SU-DHL-6 (cell line): ENCODE data around the gene ORAI2.

Source experiments
- H2AFZ ChIP-seq: fragments of 200-600 bp; sonication (generic); 2 replicates; pipeline ENCODE4 v1.6.1; 2014; ENCODE audit warnings: low read depth, mild to moderate bottlenecking, moderate library complexity, mixed read lengths, antibody characterized with exemption, low read length; ENCODE audit not compliant: severe bottlenecking
- H3F3A ChIP-seq: fragments of 200-600 bp; shearing (Covaris generic); 2 replicates; pipeline ENCODE4 v1.6.0; 2016; ENCODE audit warnings: antibody characterized with exemption, mild to moderate bottlenecking; ENCODE audit not compliant: insufficient read depth
- H3K27ac ChIP-seq: fragments of 200-600 bp; sonication (generic); 2 replicates; pipeline ENCODE4 v1.5.1; 2016; ENCODE audit warnings: low read depth, mild to moderate bottlenecking, low read length, moderate library complexity, mixed read lengths
- H3K27me3 ChIP-seq: fragments of 200-600 bp; sonication (generic), shearing (Covaris generic); 2 replicates; pipeline ENCODE4 v1.6.0; 2014; ENCODE audit warnings: mild to moderate bottlenecking, low read length
- H3K36me3 ChIP-seq: fragments of 200-600 bp; sonication (generic); 2 replicates; pipeline ENCODE4 v1.6.1; 2014; ENCODE audit warnings: mild to moderate bottlenecking, low read length, mixed read lengths
- H3K4me2 ChIP-seq: fragments of 300-600, 200-600 bp; shearing (Covaris generic), sonication (generic); 2 replicates; pipeline ENCODE4 v1.6.0; 2014; ENCODE audit warnings: low read length, low read depth, mild to moderate bottlenecking; ENCODE audit not compliant: poor library complexity, severe bottlenecking
- H3K4me3 ChIP-seq: fragments of 200-600 bp; sonication (generic); 2 replicates; pipeline ENCODE4 v1.5.1; 2014; ENCODE audit warnings: antibody characterized with exemption, low read length, mild to moderate bottlenecking, mixed read lengths; ENCODE audit not compliant: insufficient read depth, poor library complexity, severe bottlenecking
- H3K79me2 ChIP-seq: fragments of 200-600 bp; sonication (generic); 2 replicates; pipeline ENCODE4 v1.6.1; 2014; ENCODE audit warnings: mild to moderate bottlenecking, low read length, moderate library complexity; ENCODE audit not compliant: insufficient read depth
- H3K9ac ChIP-seq: fragments of 200-600 bp; sonication (generic); 2 replicates; pipeline ENCODE4 v1.7.0; 2014; ENCODE audit warnings: mild to moderate bottlenecking, low read length
- H3K9me2 ChIP-seq: fragments of 200-600 bp; sonication (generic); replicated peaks from 2 replicates; pipeline ENCODE4 v1.6.1; 2014; ENCODE audit warnings: low read length; ENCODE audit not compliant: insufficient read depth
- H3K9me3 ChIP-seq: fragments of 200-600 bp; sonication (generic); 2 replicates; pipeline ENCODE4 v1.6.1; 2014; ENCODE audit warnings: low read length, mixed read lengths; ENCODE audit not compliant: insufficient read depth
- H4K20me1 ChIP-seq: fragments of 200-600 bp; sonication (generic); 2 replicates; pipeline ENCODE4 v1.6.1; 2014; ENCODE audit warnings: low read depth, mild to moderate bottlenecking, antibody characterized with exemption, low read length, moderate library complexity, mixed read lengths
- EZH2phosphoT487 ChIP-seq: fragments of 200-600 bp; sonication (generic), shearing (Covaris generic); conservative IDR thresholded peaks from 2 replicates; pipeline ENCODE4 v1.6.1; 2018; ENCODE audit warnings: mild to moderate bottlenecking, antibody characterized with exemption, low read length, moderate library complexity, mixed read lengths
- TF ChIP-seq, protein P1 (sequence below): fragments of 200-600 bp; sonication (generic); IDR thresholded peaks from one replicate; pipeline ENCODE4 v1.5.1; 2017; ENCODE audit warnings: antibody characterized with exemption, mild to moderate bottlenecking, low read length, moderate library complexity; ENCODE audit not compliant: insufficient read depth, poor library complexity, severe bottlenecking

ORAI2 gene

DNA sequence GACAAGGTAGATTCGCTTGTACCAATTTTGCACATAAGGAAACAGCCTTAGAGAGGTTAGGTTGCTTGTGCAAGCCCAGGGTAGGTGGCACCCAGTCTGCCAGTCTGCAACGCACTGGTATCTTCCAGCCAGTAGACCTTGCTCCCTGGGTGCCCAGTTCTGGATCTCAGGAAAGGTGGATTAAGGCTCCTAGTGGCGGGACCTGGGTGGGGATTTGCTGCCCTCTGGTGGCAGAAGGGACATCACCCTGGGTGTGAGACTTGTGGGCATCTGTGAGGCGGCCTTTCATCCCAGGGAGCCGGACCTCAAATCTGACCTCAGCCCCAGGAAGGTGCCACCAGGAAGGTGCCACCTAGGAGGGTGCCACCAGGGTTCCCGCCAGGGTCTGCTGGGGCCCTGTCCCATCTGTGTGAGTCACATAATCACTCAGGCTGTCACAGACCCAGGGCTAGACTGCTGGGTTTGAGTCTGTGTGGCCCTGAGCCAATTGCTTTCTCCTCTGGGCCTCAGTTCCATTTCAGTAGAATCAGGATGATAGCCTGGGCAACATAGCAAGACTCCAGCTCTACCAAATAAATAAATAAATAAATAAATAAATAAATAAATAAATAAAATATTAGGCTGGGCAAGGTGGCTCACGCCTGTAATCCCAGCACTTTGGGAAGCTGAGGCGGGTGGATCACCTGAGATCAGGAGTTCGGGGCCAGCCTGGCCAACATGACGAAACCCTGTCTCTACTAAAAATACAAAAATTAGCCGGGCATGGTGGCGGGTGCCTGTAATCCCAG lies 42.5 kb upstream of the ORAI2 start:
- H3K36me3 ChIP-seq = peaks cover 21% of the 10 kb centered on the region
- no peak overlapping the region for H3K4me2 ChIP-seq
- no peaks in the 10 kb centered on the region for H4K20me1 ChIP-seq
- no peak overlapping the region for H3K4me3 ChIP-seq
- H3K9me2 ChIP-seq = no peaks in the 10 kb centered on the region
- H3K79me2 ChIP-seq = no peaks in the 10 kb centered on the region
- H3K27ac ChIP-seq = no peak overlapping the region
- no peaks in the 10 kb centered on the region for H3K9me3 ChIP-seq
- no peak overlapping the region for H2AFZ ChIP-seq
- no peaks in the 10 kb centered on the region for H3K27me3 ChIP-seq
- H3F3A ChIP-seq = peaks cover 62% of the 10 kb centered on the region
- H3K9ac ChIP-seq = no peak overlapping the region
- TF ChIP-seq, protein P1, sequence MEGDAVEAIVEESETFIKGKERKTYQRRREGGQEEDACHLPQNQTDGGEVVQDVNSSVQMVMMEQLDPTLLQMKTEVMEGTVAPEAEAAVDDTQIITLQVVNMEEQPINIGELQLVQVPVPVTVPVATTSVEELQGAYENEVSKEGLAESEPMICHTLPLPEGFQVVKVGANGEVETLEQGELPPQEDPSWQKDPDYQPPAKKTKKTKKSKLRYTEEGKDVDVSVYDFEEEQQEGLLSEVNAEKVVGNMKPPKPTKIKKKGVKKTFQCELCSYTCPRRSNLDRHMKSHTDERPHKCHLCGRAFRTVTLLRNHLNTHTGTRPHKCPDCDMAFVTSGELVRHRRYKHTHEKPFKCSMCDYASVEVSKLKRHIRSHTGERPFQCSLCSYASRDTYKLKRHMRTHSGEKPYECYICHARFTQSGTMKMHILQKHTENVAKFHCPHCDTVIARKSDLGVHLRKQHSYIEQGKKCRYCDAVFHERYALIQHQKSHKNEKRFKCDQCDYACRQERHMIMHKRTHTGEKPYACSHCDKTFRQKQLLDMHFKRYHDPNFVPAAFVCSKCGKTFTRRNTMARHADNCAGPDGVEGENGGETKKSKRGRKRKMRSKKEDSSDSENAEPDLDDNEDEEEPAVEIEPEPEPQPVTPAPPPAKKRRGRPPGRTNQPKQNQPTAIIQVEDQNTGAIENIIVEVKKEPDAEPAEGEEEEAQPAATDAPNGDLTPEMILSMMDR = peak; percentile 98
- no peak for TF ChIP-seq EZH2phosphoT487

DNA sequence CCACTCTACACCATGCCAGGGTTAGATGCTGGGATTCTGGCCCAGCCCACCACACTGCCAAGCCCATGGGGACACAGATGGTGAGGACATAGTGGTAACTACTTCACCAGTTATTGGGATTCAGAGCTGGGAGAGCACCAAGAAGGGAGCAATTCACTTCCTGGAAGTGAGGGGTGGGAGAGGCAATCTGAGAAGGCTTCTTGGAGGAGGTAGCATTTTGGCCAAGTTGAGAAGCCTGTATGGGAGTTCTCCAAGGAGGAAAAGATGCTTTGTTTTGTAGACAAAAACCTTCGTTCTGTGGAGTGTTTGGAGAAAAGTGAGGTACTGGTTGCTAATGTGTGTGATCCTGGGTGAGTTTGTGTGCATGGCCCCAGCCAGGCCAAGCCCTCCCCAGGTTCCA lies 41.0 kb upstream of the ORAI2 start:
- no peaks in the 10 kb centered on the region for H3K9me2 ChIP-seq
- H2AFZ ChIP-seq = no peak overlapping the region
- no peaks in the 10 kb centered on the region; the same call in 1 of the 2 replicates for H4K20me1 ChIP-seq
- H3F3A ChIP-seq = peaks cover 48% of the 10 kb centered on the region
- no peak overlapping the region for H3K4me2 ChIP-seq
- H3K9me3 ChIP-seq = no peaks in the 10 kb centered on the region
- H3K36me3 ChIP-seq = peaks cover 12% of the 10 kb centered on the region; the same call in 1 of the 2 replicates
- TF ChIP-seq, protein P1 = no peak
- TF ChIP-seq EZH2phosphoT487 = no peak
- H3K9ac ChIP-seq = no peak overlapping the region
- peaks cover 10% of the 10 kb centered on the region for H3K79me2 ChIP-seq
- H3K27me3 ChIP-seq = no peaks in the 10 kb centered on the region
- H3K27ac ChIP-seq = no peak overlapping the region
- no peak overlapping the region for H3K4me3 ChIP-seq

DNA sequence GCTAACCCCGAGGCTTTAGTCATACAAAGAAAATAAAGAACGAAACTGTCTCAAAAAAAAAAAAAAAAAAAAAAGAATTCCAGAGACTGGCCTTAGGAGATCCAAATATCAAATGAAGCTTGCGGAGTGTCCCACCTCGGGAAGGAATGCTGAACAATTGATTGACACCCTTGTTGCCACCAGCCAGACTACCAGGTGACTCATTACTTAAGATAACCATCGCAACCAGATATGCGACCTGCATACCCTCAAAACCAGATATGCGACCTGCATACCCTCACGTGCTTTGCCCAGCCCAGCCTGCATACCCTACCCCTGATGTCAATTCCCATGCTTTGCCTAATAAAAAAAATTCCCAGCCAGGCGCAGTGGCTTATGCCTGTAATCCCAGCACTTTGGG lies 39.9 kb upstream of the ORAI2 start:
- TF ChIP-seq EZH2phosphoT487 = no peak
- TF ChIP-seq, protein P1 = no peak
- no peak overlapping the region for H3K27ac ChIP-seq
- H3F3A ChIP-seq = peaks cover 41% of the 10 kb centered on the region

More for the DNA sequence above, 39.9 kb upstream of the ORAI2 start:
- H3K9me3 ChIP-seq = no peaks in the 10 kb centered on the region
- peaks cover 13% of the 10 kb centered on the region; the same call in 1 of the 2 replicates for H3K36me3 ChIP-seq
- H3K79me2 ChIP-seq = peaks cover 12% of the 10 kb centered on the region
- no peak overlapping the region for H2AFZ ChIP-seq
- H3K4me2 ChIP-seq = no peak overlapping the region
- no peaks in the 10 kb centered on the region for H3K27me3 ChIP-seq
- H3K4me3 ChIP-seq = no peak overlapping the region
- H3K9me2 ChIP-seq = no peaks in the 10 kb centered on the region
- H3K9ac ChIP-seq = no peak overlapping the region
- no peaks in the 10 kb centered on the region; the same call in 1 of the 2 replicates for H4K20me1 ChIP-seq
